ENCODE measurements around the gene RALGAPA2.

DNA sequence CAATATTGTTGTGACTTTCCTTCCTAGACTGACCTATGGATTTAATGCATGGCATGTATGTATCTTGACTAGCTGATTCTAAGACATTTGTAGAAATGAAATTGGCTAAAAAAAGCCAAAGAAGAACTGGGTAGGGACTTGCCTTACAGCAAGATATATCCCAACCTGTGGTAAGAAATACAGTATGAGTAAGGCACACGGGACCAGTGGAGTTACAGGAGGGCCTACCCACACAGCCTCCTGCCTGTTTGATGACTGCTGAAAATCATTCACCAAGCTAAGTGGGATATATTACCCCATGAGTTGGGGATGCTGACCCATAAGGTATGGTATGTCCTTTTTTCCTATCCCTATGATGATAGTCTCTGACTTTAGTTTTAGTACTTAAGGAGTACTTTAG, 232.3 kb downstream of the RALGAPA2 start:
- TF ChIP-seq, protein P1, sequence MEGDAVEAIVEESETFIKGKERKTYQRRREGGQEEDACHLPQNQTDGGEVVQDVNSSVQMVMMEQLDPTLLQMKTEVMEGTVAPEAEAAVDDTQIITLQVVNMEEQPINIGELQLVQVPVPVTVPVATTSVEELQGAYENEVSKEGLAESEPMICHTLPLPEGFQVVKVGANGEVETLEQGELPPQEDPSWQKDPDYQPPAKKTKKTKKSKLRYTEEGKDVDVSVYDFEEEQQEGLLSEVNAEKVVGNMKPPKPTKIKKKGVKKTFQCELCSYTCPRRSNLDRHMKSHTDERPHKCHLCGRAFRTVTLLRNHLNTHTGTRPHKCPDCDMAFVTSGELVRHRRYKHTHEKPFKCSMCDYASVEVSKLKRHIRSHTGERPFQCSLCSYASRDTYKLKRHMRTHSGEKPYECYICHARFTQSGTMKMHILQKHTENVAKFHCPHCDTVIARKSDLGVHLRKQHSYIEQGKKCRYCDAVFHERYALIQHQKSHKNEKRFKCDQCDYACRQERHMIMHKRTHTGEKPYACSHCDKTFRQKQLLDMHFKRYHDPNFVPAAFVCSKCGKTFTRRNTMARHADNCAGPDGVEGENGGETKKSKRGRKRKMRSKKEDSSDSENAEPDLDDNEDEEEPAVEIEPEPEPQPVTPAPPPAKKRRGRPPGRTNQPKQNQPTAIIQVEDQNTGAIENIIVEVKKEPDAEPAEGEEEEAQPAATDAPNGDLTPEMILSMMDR (IDR thresholded peaks at IDR 0.05) = no peak
- TF ChIP-seq, protein P2, sequence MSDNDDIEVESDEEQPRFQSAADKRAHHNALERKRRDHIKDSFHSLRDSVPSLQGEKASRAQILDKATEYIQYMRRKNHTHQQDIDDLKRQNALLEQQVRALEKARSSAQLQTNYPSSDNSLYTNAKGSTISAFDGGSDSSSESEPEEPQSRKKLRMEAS (CRISPR knock-in tag; IDR thresholded peaks at IDR 0.05) = no peak
- TF ChIP-seq NFATC4 (CRISPR knock-in tag; IDR thresholded peaks at IDR 0.05) (no peak), USF2 (CRISPR knock-in tag; IDR thresholded peaks at IDR 0.05) (no peak), ATF3 (CRISPR knock-in tag; conservative IDR thresholded peaks at IDR 0.05) (no peak), JUN (CRISPR knock-in tag; IDR thresholded peaks at IDR 0.05) (no peak), TEAD4 (CRISPR knock-in tag; IDR thresholded peaks at IDR 0.05) (no peak), SP1 (CRISPR knock-in tag; conservative IDR thresholded peaks at IDR 0.05) (no peak), ZNF263 (CRISPR knock-in tag; IDR thresholded peaks at IDR 0.05; ENCODE audit: low read depth) (no peak), MYBL2 (CRISPR knock-in tag; IDR thresholded peaks at IDR 0.05) (no peak), NR1H2 (CRISPR knock-in tag; IDR thresholded peaks at IDR 0.05) (no peak), FOXK1 (CRISPR knock-in tag; IDR thresholded peaks at IDR 0.05) (no peak), NR2C2 (CRISPR knock-in tag; IDR thresholded peaks at IDR 0.05) (no peak)
- TF ChIP-seq, protein P3, sequence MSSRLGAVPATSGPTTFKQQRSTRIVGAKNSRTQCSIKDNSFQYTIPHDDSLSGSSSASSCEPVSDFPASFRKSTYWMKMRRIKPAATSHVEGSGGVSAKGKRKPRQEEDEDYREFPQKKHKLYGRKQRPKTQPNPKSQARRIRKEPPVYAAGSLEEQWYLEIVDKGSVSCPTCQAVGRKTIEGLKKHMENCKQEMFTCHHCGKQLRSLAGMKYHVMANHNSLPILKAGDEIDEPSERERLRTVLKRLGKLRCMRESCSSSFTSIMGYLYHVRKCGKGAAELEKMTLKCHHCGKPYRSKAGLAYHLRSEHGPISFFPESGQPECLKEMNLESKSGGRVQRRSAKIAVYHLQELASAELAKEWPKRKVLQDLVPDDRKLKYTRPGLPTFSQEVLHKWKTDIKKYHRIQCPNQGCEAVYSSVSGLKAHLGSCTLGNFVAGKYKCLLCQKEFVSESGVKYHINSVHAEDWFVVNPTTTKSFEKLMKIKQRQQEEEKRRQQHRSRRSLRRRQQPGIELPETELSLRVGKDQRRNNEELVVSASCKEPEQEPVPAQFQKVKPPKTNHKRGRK (CRISPR knock-in tag; IDR thresholded peaks at IDR 0.05; ENCODE audit: borderline replicate concordance) = no peak
